Stimulated activated CD8-positive, alpha-beta memory T cell treated with anti-CD3 and anti-CD28 coated beads, Interleukin-15, amount 100 ng/mL, for 24 hours (primary cell): Measurements from ENCODE around the gene FUBP1.
"Not testable (repeated sequence)": the region's sequence is repeated elsewhere in the genome, so short reads cannot be mapped to it uniquely, and the experiment has no call there.

Source experiments
- DNase-seq: peaks from one replicate; pipeline ENCODE4 v3.0.0-alpha.2; 2020; ENCODE audit warnings: low read depth

FUBP1 gene, protein sequence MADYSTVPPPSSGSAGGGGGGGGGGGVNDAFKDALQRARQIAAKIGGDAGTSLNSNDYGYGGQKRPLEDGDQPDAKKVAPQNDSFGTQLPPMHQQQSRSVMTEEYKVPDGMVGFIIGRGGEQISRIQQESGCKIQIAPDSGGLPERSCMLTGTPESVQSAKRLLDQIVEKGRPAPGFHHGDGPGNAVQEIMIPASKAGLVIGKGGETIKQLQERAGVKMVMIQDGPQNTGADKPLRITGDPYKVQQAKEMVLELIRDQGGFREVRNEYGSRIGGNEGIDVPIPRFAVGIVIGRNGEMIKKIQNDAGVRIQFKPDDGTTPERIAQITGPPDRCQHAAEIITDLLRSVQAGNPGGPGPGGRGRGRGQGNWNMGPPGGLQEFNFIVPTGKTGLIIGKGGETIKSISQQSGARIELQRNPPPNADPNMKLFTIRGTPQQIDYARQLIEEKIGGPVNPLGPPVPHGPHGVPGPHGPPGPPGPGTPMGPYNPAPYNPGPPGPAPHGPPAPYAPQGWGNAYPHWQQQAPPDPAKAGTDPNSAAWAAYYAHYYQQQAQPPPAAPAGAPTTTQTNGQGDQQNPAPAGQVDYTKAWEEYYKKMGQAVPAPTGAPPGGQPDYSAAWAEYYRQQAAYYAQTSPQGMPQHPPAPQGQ

DNA sequence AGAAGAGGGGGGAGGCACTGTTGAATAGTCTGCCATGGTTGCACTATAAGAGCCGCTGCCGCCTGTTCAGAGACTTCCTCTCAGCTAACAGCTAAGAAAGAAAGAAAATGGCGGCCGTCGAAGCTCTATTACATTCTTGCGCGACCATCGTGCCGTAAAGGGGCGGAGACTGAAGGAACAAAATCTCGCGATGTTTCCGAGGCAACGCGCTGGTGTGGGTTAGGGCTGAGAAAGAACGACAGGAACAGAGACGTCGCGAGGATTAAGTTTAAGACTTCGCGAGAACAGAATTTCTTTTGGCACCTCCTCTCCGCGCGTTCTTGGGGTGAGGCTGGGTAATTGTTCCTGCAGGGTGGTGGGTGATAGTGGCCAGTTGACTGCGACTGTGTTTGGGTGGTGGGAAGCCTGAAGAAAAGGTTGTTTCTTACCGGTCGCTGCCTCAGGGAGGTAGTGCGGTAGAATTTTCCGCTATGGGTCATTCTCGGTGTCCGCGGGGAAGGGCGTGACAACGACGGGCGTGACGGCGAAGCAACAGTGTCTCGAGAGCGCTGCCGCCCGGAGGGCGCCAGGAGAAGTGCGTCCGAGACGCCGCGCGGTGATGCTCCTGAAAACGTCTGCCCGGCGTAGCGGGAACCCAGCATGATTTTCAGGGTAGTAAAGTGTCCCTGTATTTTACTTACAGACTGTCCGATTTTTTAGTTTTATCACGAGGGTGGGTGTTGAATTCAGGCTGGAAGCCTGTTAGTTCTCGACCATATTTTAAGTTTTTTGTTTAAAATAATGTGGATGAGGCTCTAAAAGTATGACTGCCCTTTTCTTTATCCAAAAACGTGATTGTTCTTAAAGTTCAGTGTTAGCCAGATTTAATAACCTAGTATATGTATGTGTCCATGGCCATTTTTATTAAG, at the start of gene FUBP1:
FUBP1 (minus strand) TSS at position 104 of the 908 bp plus-strand sequence; CDS start at position 36, 68 bp downstream.
- peak; percentile 68 for DNase-seq

DNA sequence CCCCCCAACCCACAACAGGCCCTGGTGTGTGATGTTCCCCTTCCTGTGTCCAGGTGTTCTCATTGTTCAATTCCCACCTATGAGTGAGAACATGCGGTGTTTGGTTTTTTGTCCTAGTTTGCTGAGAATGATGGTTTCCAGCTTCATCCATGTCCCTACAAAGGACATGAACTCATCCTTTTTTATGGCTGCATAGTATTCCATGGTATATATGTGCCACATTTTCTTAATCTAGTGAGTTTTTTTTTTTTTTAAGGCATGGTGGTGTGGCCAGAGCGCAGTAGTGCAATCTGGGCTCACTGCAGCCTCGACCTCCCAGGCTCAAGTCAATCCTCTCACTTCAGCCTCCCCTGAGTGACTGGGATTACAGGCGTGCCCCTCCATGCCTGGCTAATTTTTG, 42.3 kb upstream of the FUBP1 start:
- DNase-seq = not testable (repeated sequence)

DNA sequence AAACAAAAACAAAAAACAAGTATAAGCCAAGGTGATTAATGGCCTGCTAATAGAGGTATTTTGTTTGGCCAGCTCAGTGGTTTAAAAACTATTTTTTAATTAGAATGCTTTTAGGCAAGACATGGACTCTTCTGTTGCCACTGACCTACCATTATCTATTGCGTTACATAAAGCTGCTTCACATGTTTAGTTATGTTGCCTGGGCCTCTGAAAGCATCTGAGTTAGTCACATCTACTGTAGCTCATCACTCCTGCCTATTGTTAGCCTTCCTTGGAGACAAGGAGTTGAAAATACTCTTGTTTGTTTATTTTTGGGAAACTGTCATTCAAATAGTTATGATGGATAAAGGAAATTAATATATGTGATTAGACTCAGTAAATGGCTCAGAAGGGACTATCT, 40.2 kb upstream of the FUBP1 start:
- no peak for DNase-seq

DNA sequence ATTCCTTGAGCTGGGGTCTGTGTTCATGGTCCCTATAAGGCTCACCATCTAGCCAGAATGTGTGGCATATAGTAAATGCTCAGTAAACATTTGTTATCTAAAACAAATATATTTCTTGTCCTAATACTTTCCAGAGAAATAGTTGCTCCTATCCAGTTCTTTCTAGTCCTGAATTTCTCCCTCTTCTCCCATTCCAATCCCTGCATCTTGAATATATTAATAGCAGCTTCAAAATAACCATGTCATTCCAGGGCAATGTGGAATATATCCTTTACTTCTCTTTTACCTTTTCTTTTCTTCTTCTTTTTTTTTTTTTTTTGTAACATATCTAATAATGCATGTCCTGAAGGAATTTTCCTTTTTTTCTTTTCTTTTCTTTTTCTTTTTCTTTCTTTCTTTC, 36.3 kb upstream of the FUBP1 start:
- no peak for DNase-seq

DNA sequence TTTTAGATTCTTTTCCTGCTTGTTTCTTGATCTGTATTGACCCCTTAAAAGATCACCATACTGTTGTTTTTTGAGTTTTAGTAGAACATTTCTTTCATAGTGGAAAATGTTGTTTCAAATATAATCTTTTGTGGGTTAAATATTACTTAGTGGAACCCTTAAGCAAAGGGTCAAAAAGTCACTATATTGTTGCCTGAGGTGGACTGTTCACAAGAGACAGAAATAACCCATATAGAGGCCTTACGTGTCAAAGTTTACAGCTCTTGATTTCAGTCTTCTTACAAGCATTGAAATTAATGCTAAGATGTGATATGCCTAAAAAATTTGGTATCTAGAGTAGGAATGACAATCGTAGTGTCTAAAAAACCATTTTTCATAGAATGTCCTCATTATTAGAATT, 32.2 kb upstream of the FUBP1 start:
- DNase-seq = no peak

DNA sequence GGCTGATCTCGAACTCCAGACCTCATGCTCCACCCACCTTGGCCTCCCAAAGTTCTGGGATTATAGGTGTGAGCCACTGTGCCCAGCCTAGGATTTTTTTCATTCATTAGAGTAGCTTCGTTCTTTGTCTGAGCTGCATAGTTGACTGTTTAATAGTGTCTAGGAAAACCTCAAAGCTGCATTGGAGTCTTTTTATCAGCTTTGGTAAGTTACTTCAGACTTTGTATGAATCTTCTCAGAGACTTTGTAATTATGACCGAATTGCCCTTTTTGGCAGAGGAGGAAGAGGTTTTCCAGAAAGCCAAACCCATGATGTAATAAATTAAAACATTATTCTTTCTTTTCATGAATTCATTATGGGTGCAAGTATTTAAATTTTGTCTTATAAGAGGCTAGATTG, 31.0 kb upstream of the FUBP1 start:
- DNase-seq = no peak

DNA sequence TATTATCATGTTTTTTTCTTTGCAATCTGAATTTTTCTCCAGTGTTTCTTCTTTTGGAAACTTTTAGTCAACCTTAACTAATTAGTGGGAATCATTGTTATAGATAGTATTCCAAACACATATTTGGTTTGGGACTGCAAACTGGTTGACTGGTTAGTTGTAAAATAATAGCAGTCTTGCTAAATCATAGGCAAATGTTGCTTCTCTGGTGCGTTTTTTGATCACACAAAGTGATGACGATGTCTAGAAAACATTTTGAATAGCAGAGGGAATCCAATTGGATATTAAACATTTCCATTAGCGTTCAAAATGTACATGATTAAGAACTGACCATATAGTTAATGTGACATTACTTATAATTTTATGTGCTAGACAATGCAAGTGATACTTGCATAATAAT, 30.4 kb upstream of the FUBP1 start:
- no peak for DNase-seq

DNA sequence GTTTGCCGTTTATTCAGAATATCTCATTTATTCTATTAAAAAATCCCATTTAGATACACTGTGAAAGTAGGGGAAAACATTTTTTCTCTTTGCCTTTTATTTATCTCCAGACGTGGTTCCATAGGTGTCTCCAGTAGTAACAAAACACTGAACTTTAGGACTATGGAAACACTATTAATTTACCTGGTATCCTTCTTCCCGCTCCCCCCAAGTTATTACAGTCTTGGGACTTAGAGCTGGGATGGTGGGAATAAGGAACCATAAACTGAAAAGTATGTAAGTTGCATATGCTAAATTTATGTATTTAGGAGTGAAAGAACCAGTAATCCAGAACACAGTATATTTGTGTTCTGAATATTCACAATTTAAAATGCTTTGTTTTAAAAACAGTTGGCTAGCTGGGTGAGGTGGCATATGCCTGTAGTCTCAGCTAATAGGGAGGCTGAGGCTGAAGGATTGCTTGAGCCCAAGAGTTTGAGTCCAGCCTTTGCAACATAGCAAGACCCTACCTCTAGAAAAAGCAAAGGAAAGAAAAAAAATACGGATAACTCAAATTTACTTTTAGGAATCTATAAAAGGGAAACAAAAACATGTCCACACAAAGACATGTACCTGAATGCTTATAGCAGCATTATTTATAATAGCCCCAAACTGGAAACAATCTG, 28.9 kb upstream of the FUBP1 start:
- DNase-seq = no peak

DNA sequence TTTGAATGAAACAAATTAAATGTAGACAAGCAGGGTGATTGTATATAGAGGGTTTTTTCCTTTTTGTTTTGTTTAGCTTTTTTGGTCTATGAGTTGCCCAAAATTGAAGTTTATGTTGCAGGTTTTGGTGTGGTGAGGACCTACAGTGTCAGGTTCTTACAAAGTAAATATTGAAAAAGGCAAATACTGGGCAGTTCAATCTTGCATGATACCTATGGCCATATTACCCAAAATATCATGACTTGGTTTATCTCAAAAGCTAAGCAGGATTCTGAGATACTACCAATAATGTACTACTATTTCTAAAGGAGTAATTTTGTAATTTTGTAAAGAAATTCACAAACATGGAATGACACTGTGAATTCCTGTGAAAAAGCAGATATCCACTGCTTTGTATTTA, 27.6 kb upstream of the FUBP1 start:
- DNase-seq = no peak

DNA sequence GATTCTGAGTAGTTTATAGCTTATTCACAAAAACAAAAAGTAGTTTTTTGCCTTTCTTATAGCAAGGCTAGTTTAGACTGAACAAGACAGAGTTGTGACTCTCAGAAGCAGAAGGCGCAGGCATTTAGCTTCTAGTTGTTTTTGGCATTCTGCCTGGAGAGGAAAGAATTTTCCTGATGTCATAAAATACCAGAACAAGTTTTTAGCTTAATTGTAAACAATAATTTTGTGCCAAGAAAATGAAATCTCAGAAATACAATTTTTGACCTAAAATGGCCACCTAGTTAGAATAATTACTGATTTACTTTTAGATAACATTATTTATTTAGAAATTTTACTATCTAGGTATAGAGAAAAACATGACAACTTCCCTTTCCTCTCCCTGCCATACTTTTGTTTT, 26.9 kb upstream of the FUBP1 start:
- no peak for DNase-seq

DNA sequence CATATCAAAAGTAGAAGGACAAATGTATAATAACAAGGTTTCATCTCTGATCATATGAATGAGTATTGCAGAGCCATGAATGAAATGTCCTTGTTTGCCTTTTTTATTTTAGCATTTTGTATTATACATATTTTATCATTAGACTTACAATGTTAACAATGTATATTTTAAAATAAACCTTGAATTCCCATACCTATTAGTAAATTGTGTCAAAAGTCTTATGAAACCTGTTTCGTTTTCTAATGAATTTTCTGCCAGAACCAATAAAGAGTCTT, 26.5 kb upstream of the FUBP1 start:
- no peak for DNase-seq

DNA sequence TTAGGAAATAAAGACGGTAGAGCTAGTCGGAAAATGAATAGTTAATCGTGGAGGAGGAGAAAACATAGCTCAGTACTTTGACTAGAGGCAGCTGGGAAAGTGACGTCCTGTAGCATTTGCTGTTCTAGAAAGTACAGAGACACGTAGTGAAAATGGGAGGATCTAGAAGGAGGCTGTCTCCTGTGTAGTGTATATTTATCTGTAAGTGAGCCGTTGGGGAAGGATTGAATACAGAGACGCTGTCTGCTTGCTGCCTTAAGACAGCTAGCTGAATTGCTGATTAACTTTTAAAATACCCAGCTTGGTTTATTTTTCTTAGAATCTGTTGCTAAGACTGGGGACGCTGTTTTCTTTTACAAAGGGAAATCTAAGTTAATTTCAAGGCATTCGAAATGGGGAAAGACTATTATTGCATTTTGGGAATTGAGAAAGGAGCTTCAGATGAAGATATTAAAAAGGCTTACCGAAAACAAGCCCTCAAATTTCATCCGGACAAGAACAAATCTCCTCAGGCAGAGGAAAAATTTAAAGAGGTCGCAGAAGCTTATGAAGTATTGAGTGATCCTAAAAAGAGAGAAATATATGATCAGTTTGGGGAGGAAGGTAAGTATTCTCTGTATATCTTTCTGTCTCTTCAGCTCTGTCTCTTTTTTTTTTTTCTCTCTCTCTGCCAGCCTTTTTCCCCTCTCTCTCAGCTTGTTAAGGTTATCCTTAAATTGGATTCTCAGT, 26.0 kb upstream of the FUBP1 start, which contains the start of gene DNAJB4:
DNAJB4 (plus strand) TSS at position 221 of the 729 bp plus-strand sequence; CDS start at position 393, 172 bp downstream.
- DNase-seq = no peak

DNA sequence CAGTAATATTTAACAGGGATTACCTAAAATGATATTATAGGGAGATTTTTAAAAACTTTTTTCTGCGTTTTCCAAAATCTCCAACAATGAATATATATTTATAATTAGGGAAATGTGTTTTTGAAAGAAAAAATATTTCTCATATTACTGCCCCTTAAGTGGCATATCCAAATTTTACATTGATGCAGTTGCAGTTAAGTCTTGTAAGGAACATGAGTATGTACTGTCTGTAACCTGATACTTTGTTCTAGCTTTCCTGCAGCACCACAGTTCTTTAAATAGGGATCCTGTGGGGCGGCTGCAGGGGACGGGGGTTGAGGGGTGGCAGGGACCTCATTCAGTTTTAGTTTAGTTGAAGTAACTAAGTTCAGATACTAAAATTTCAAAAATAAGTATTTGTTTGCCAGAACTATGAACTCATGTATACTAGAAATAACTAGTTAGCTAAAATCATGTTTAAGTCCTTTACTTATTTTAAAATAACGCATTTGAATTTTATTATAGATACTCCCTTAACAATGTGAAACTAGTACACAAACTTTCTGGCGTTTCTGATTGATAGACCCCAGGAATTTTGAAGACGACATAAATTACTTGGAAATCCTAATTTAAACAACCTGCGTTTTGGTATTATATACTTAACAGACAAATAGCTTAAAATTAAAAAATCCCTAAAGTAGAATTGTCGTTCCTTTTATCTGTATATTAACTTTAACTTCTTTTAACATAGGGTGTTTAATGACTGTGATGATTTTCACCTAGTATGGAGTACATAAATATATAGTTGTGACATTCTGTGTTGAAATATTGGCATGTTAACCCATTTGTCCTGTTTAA, 25.2 kb upstream of the FUBP1 start:
- no peak for DNase-seq

DNA sequence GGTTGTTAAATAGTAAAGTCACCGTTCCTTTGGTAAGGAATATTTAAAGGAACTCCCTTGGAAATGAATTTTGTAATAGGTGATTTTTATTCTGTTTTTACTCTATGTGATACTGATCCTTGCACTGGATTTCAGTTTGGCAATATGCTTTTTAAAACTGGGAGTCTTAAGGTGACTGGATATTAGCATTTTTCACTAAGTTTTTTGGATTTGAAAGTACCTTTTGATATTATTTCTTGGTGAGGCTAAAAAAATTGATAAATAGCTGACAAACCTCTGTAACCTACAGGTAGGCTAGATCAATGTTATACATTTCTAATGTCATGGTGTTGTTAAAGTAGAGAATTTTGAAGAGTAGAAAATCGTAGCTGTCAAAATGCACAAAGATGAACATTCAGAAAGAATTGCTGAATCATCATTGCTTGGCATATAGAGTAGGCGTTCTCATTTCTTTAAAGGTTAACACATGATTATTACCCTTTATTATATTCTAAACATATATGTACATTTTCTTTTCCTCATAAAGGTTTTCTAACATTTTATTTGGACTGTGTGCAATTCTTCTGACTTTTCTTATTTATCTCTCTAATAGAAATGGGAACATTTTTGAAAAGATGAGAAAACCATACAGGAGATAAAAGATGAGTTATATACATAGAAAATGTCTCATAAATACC, 24.3 kb upstream of the FUBP1 start:
- no peak for DNase-seq

DNA sequence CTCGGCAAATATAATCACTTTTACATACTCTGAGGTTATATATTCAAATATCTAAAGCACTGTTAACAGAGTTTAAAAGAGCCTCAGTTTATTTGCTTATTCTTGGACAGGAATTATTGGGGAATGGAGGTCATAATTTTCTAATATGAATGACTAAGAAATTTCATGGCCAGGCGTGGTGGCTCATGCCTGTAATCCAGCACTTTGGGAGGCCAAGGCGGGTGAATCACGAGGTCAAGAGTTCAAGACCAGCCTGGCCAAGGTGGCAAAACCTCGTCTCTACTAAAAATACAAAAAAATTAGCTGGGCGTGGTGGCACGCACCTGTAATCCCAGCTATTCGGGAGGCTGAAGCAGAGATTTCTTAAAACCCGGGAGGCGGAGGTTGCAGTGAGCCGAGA, 21.7 kb upstream of the FUBP1 start:
- not testable (repeated sequence) for DNase-seq

DNA sequence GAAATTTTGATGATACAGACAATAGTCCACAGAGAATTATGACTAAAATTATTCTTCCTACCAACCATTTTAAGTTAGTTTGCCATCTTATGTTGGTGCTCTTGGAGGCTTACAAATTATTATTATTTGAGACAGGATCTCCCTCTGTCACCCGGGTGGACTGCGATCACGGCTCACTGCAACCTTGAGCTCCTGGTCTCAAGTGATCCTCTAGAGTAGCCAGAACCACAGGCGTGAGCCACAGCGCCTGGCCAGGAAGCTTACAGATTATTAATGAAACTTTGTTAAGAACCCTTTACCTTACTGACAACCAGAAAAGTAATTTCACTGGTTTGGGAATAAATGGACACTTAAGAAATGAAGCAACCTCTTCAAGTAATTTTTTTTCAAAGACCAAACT, 17.9 kb upstream of the FUBP1 start:
- no peak for DNase-seq

DNA sequence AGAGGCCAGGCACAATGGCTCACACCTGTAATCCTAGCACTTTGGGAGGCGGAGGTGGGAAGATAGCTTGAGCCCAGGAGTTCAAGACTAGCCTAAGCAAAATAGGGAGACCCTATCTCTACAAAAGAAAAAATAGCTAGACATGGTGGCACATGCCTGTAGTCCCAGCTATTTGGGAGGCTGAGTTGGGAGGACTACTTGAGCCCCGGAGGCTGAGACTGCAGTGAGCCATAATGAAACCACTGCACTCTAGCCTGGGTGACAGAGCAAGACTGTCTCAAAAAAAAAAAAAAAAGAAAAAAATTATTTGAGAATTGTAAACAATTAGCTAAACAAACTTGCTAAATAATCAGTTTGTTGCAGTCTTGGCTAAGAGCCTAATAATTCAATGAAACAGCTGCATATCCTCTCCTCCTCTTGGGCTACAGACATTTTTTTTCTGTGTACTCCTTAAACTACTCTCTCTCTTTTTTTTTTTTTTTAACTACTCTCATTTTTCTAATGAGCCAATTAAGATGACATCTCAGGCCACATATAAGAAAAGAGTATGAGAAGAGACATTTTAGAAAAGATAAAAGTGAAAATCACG, 15.3 kb upstream of the FUBP1 start:
- no peak for DNase-seq

DNA sequence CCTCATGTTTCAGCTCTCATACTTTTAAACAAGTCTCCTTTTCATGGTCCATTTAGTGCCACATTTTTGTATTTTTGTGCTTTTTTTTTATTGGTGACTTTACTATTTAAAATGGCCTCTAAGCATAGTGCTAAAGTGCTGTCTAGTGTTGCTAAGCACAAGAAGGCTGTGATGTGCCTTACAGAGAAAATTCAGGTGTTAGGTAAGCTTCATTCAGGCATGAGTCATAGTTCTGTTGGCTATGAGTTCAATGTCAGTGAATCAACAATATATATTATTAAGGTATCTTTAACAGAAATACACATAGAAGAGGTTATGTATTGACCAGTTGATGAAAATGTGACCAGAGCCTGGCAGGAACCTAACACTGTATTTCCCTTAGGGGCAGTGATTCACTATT, 12.8 kb upstream of the FUBP1 start:
- no peak for DNase-seq

DNA sequence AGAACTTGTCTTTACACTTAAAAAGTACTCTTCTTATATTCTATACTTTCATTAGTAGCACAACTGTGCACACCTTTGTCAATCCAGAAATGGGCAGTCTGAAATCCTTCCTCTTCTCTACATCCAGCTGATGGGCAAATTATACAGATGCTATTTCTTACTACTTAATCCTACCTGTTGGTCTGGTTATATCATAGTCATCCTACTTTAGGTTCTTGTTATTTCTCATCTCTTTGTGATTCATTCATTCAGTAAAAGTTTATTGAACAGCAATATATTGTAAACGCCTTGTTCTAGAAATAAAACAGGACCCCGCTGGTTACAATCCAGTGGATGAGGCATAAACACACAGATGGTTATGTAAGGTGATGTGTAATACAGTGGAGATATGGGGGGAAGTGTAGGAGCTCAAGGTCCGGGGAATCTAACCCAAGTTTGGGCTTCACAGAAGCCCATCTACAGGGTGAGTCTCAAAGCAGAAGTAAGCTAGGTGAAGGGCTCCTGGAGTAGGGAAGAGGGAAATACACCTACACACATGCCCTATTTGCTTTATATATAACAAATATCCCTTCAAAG, 11.8 kb upstream of the FUBP1 start:
- DNase-seq = no peak
